ENCODE measurements around the gene NFE2L1. TPM values are rescaled to one million over a fixed set of nuclear protein-coding genes. Genes with fewer than 3 reads are reported as not detected.
A peak's percentile ranks its signal among the peaks of the same experiment; 100 is the strongest.

Gene NFE2L1
- total RNA-seq, 4 donors from 2014 or later: 164 to 281 (median 264) TPM

DNA sequence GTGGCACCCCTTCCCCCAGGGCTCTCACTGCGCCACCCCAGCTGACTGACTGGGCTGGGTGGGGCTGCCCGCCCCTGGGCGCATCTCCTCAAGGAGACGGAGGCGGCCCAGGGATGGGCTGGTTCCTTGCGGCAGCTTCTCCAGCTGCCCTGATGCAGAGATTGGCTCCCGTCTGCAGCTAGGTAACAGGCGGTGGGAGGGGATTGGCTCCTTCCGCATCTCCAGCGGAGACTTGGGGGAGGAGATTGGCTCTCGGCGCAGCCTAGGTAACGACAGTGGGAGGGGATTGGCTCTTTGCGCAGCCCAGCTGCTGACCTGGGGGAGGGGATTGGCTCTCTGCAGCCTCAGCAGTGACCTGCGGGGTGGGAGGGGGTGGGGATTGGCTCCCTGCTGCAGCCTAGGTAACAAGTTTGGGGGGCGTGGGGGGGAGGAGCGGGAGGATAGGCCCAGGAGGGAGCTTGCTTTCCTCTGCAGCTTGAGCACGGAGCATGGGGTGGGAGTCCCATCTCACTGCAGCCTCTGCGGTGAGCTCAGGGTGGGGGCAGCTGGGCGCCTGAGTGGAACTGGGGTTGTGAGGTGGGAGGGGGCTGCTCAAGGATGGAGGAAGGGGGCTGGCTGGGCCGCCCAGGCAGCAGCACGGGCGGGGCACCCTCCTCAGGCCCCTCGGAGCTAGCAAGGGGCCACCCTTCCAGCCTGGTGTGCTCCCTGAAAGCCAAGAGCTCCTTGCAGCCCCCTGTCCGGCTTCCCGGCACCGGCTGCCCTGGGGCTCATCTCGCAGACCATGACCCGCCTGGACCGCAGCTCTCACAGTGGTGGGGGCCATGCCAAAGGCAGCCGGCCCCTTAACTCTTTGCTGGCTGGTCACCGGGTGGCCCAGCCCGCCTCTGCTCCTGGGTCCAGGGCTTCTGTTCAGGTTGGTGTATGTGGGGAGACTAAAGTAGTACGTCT is 6.4 kb downstream of the NFE2L1 start:
- H3K4me1 ChIP-seq: peaks cover 68 to 91% (median 74%) of the 10 kb centered on the region in 4 donors
- 37% methylated on average over 17 of the region's 34 CpGs for WGBS
- no peaks in the 10 kb centered on the region for H3K27me3 ChIP-seq
- peaks cover 39 to 69% (median 52%) of the 10 kb centered on the region in 4 donors for H3K36me3 ChIP-seq
- no peak for DNase-seq (ENCODE audit: extremely low spot score)
- peak overlapping the region; percentile 71 to 85 (median 84) for H3K4me3 ChIP-seq
- TF ChIP-seq EP300 (IDR thresholded peaks at IDR 0.05): no peak
- TF ChIP-seq POLR2AphosphoS5 (IDR thresholded peaks at IDR 0.05): peak; percentile 72 to 74
- peak overlapping the region; percentile 97 to 98 (median 98) for H3K27ac ChIP-seq (replicated peaks in 1 of 4)
- no peaks in the 10 kb centered on the region for H3K9me3 ChIP-seq
- intact Hi-C loops (cut with DNase I): no loop called here

- H3K27ac ChIP-seq (replicated peaks in 1 of 4): peak overlapping the region; percentile 63 to 98 (median 98)
- peaks cover 48 to 81% (median 63%) of the 10 kb centered on the region in 4 donors for H3K36me3 ChIP-seq
- peaks cover 68 to 90% (median 74%) of the 10 kb centered on the region in 4 donors for H3K4me1 ChIP-seq
- no peak for TF ChIP-seq POLR2A (IDR thresholded peaks at IDR 0.05; ENCODE audit: low read depth)
- no peak for TF ChIP-seq EP300 (IDR thresholded peaks at IDR 0.05)
- no peak for TF ChIP-seq POLR2AphosphoS5 (IDR thresholded peaks at IDR 0.05)
- TF ChIP-seq, protein P1, sequence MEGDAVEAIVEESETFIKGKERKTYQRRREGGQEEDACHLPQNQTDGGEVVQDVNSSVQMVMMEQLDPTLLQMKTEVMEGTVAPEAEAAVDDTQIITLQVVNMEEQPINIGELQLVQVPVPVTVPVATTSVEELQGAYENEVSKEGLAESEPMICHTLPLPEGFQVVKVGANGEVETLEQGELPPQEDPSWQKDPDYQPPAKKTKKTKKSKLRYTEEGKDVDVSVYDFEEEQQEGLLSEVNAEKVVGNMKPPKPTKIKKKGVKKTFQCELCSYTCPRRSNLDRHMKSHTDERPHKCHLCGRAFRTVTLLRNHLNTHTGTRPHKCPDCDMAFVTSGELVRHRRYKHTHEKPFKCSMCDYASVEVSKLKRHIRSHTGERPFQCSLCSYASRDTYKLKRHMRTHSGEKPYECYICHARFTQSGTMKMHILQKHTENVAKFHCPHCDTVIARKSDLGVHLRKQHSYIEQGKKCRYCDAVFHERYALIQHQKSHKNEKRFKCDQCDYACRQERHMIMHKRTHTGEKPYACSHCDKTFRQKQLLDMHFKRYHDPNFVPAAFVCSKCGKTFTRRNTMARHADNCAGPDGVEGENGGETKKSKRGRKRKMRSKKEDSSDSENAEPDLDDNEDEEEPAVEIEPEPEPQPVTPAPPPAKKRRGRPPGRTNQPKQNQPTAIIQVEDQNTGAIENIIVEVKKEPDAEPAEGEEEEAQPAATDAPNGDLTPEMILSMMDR (IDR thresholded peaks at IDR 0.05): no peak
- H3K9me3 ChIP-seq: no peaks in the 10 kb centered on the region
- no peaks in the 10 kb centered on the region for H3K27me3 ChIP-seq
- peak overlapping the region in 2 of 4 donors; percentile 71 to 84 for H3K4me3 ChIP-seq
- 70% methylated on average over 5 of the region's 5 CpGs for WGBS
- DNase-seq (ENCODE audit: extremely low spot score): no peak
- intact Hi-C loops (cut with DNase I): no loop called here
Measured at GRCh38 chr17:48055531-48056245, 7.5 kb downstream of the NFE2L1 start.

- H3K4me1 ChIP-seq: peaks cover 66 to 87% (median 68%) of the 10 kb centered on the region in 4 donors
- TF ChIP-seq, protein P1 (IDR thresholded peaks at IDR 0.05): no peak
- TF ChIP-seq EP300 (IDR thresholded peaks at IDR 0.05): no peak
- no peak for TF ChIP-seq POLR2AphosphoS5 (IDR thresholded peaks at IDR 0.05)
- no peak for TF ChIP-seq POLR2A (IDR thresholded peaks at IDR 0.05; ENCODE audit: low read depth)
- 90% methylated on average over 10 of the region's 10 CpGs for WGBS
Measured at GRCh38 chr17:48056246-48056745, 8.1 kb downstream of the NFE2L1 start.

GRCh38 chr17:48056879-48057278 is 8.7 kb downstream of the NFE2L1 start:
- Histone ChIP-seq H3K27ac (replicated peaks in 1 of 4) (peak overlapping the region in 2 of 4 donors; percentile 39 to 97), H3K27me3 (no peaks in the 10 kb centered on the region), H3K4me1 (peaks cover 61 to 86% (median 64%) of the 10 kb centered on the region in 4 donors), H3K36me3 (peaks cover 50 to 84% (median 69%) of the 10 kb centered on the region in 4 donors), H3K9me3 (no peaks in the 10 kb centered on the region), H3K4me3 (no peak overlapping the region)
- 52% methylated on average over 2 of the region's 2 CpGs for WGBS
- intact Hi-C loops (cut with DNase I): no loop called here
- TF ChIP-seq, protein P1 (IDR thresholded peaks at IDR 0.05): no peak
- no peak for TF ChIP-seq POLR2A (IDR thresholded peaks at IDR 0.05; ENCODE audit: low read depth)
- TF ChIP-seq POLR2AphosphoS5 (IDR thresholded peaks at IDR 0.05): no peak
- no peak for TF ChIP-seq EP300 (IDR thresholded peaks at IDR 0.05)
- no peak for DNase-seq (ENCODE audit: extremely low spot score)

More at GRCh38 chr17:48056246-48056745, 8.1 kb downstream of the NFE2L1 start:
- H3K27ac ChIP-seq (replicated peaks in 1 of 4): peak overlapping the region in 3 of 4 donors; percentile 8 to 97 (median 63)
- no peaks in the 10 kb centered on the region for H3K9me3 ChIP-seq
- H3K36me3 ChIP-seq: peaks cover 46 to 82% (median 65%) of the 10 kb centered on the region in 4 donors
- DNase-seq (ENCODE audit: extremely low spot score): no peak
- H3K4me3 ChIP-seq: no peak overlapping the region
- H3K27me3 ChIP-seq: no peaks in the 10 kb centered on the region
- intact Hi-C loops (cut with DNase I): no loop called here
